ENCODE measurements around the gene GPSM1. TPM values are rescaled to one million over a fixed set of nuclear protein-coding genes. Genes with fewer than 3 reads are reported as not detected.

GPSM1 gene
- total and polyA plus RNA-seq, 4 donors, result 0.11 to 2.9 (median 1.6) TPM

GRCh38 chr9:136324501-136325300 is 2.6 kb upstream of the GPSM1 start:
- H3K9ac ChIP-seq (ENCODE audit: low read depth in 1 of 2, low read length in 2 of 2), result no peak overlapping the region
- H3K36me3 ChIP-seq (ENCODE audit: control insufficient read depth in 4 of 4, insufficient read depth in 3 of 4, low read depth in 1 of 4, low read length in 3 of 4), result no peaks in the 10 kb centered on the region
- TF ChIP-seq GABPA (IDR thresholded peaks at IDR 0.05 in 1 of 2, conservative IDR thresholded peaks at IDR 0.05 in 1 of 2), result no peak
- no peak for TF ChIP-seq EGR1 (IDR thresholded peaks at IDR 0.05; ENCODE audit: low read depth in 2 of 2)
- no peak for TF ChIP-seq REST (IDR thresholded peaks at IDR 0.05)
- TF ChIP-seq JUND (IDR thresholded peaks at IDR 0.05), result no peak
- no peak for TF ChIP-seq SP1 (IDR thresholded peaks at IDR 0.05)
- TF ChIP-seq TAF1 (conservative IDR thresholded peaks at IDR 0.05), result no peak
- no peak for TF ChIP-seq FOXA2 (IDR thresholded peaks at IDR 0.05)
- no peak for TF ChIP-seq HNF4G (IDR thresholded peaks at IDR 0.05)
- TF ChIP-seq ATF3 (IDR thresholded peaks at IDR 0.05), result no peak
- no peak for TF ChIP-seq HNF4A (conservative IDR thresholded peaks at IDR 0.05)
- no peak for TF ChIP-seq NR2F2 (IDR thresholded peaks at IDR 0.05)
- TF ChIP-seq ZBTB33 (IDR thresholded peaks at IDR 0.05), result no peak
- no peak for TF ChIP-seq RAD21 (IDR thresholded peaks at IDR 0.05)
- TF ChIP-seq CTCF (IDR thresholded peaks at IDR 0.05; ENCODE audit: low read depth, low read length, missing input control), result no peak
- no peak for TF ChIP-seq RXRA (IDR thresholded peaks at IDR 0.05)
- TF ChIP-seq FOXA1 (IDR thresholded peaks at IDR 0.05), result no peak
- TF ChIP-seq YY1 (IDR thresholded peaks at IDR 0.05), result no peak
- TF ChIP-seq MAX (IDR thresholded peaks at IDR 0.05), result no peak
- no peak for DNase-seq (ENCODE audit: low spot score)
- no peaks in the 10 kb centered on the region for H3K27me3 ChIP-seq (ENCODE audit: control insufficient read depth in 4 of 4, insufficient read depth in 4 of 4, low read length in 3 of 4)
- H3K27ac ChIP-seq (ENCODE audit: low read depth in 1 of 2, low read length in 2 of 2), result no peak overlapping the region
- 74% methylated on average over 24 of the region's 24 CpGs for WGBS
- no peak overlapping the region for H3K4me3 ChIP-seq (ENCODE audit: low read depth in 1 of 3, low read length in 3 of 3)
- no peaks in the 10 kb centered on the region for H3K9me3 ChIP-seq (ENCODE audit: control insufficient read depth in 4 of 4, low read length in 3 of 4)
- H3K4me1 ChIP-seq (ENCODE audit: control insufficient read depth in 4 of 4, insufficient read depth in 4 of 4, low read length in 3 of 4), result peaks cover 0 to 12% (median under 1%) of the 10 kb centered on the region in 4 donors

Measured in liver (tissue), 9 donors.